Endothelial cell of umbilical vein (primary cell): Measurements from ENCODE around the gene ZDHHC6. TPM values are rescaled to one million over a fixed set of nuclear protein-coding genes. Genes with fewer than 3 reads are reported as not detected.

Experiments
- BruUV-seq: library from RNA; stranded (reverse); fragments of 400-500 nt; replicated peaks from 2 replicates; lab custom pipeline; 2021; lab: Mats Ljungman, UMichigan
- CTCF ChIA-PET: fragments of 300-600, 350-600 bp; sonication (Branson Sonifier 250); formaldehyde crosslinking; loops from one replicate; lab custom pipeline; 2021; ENCODE audit warnings: antibody characterized with exemption, inconsistent platforms; lab: Charles Lee
- POLR2A ChIA-PET: fragments of 300-600, 350-600 bp; sonication (Branson Sonifier 250); formaldehyde crosslinking; loops from one replicate; lab custom pipeline; 2021; ENCODE audit warnings: antibody characterized with exemption, inconsistent platforms; lab: Charles Lee
- DNase-seq: peaks from one replicate; pipeline ENCODE4 v3.0.0-alpha.2; 2011; ENCODE audit warnings: low read depth, low spot score
- FAIRE-seq: peaks from 2 replicates; lab custom pipeline; 2011; peaks lifted over from hg19 to GRCh38; lab: Jason Lieb, UNC
- H2AFZ ChIP-seq: 2 replicates; pipeline ENCODE4 v1.6.0; 2012; ENCODE audit warnings: low read depth, low read length, control low read depth, inconsistent platforms
- H3K27ac ChIP-seq: 2 replicates; pipeline ENCODE4 v1.5.1; 2011; ENCODE audit warnings: low read depth, mild to moderate bottlenecking, control low read depth, low read length, moderate library complexity; ENCODE audit not compliant: insufficient read depth
- H3K27me3 ChIP-seq, 2 experiments: 2 replicates each; pipeline versions ENCODE4 v1.6.0 to v1.6.1; 2011; ENCODE audit warnings: low read length in 2 of 2, mixed read lengths in 1 of 2; ENCODE audit not compliant: control insufficient read depth in 2 of 2, insufficient read depth in 2 of 2
- H3K36me3 ChIP-seq, 2 experiments: 2 replicates in 1 of 2; 3 replicates in 1 of 2; pipeline ENCODE4 v1.5.1; 2011; ENCODE audit warnings: low read length in 2 of 2, mild to moderate bottlenecking in 1 of 2, moderate library complexity in 1 of 2; ENCODE audit not compliant: control insufficient read depth in 2 of 2, insufficient read depth in 2 of 2; ENCODE audit errors: extremely low read depth in 1 of 2
- H3K4me1 ChIP-seq: 3 replicates; pipeline ENCODE4 v1.5.1; 2011; ENCODE audit warnings: mild to moderate bottlenecking, low read length; ENCODE audit not compliant: control insufficient read depth, insufficient read depth; ENCODE audit errors: extremely low read depth
- H3K4me2 ChIP-seq: 2 replicates; pipeline ENCODE4 v1.6.1; 2011; ENCODE audit warnings: low read length, control low read depth, mixed read lengths; ENCODE audit not compliant: insufficient read depth
- H3K4me3 ChIP-seq, 3 experiments: fragments of 200-600 bp in 1 of 3; sonication (generic), shearing (Covaris generic) in 1 of 3; replicated peaks in 1 of 3; 2 replicates each; pipeline ENCODE4 v1.5.1; 2011 to 2016; ENCODE audit warnings: control low read depth in 3 of 3, low read length in 3 of 3, mild to moderate bottlenecking in 2 of 3, inconsistent platforms in 1 of 3, low read depth in 1 of 3, moderate library complexity in 1 of 3; ENCODE audit not compliant: insufficient read depth in 1 of 3
- H3K79me2 ChIP-seq: 2 replicates; pipeline ENCODE4 v1.6.0; 2012; ENCODE audit warnings: low read length, inconsistent platforms; ENCODE audit not compliant: control insufficient read depth, insufficient read depth
- H3K9ac ChIP-seq: replicated peaks from 2 replicates; pipeline ENCODE3; 2011; ENCODE audit warnings: low read length, control low read depth; ENCODE audit not compliant: insufficient read depth; ENCODE audit errors: extremely low read depth
- H3K9me1 ChIP-seq: replicated peaks from 3 replicates; pipeline ENCODE4 v1.6.0; 2011; ENCODE audit warnings: mild to moderate bottlenecking, low read length; ENCODE audit not compliant: control insufficient read depth, insufficient read depth; ENCODE audit errors: extremely low read depth
- H3K9me3 ChIP-seq: replicated peaks from 2 replicates; pipeline ENCODE4 v1.5.1; 2012; ENCODE audit warnings: low read length, inconsistent platforms; ENCODE audit not compliant: control insufficient read depth, insufficient read depth
- H4K20me1 ChIP-seq: replicated peaks from 2 replicates; pipeline ENCODE3; 2011; ENCODE audit warnings: mild to moderate bottlenecking, low read length; ENCODE audit not compliant: control insufficient read depth, insufficient read depth; ENCODE audit errors: extremely low read depth
- CTCF ChIP-seq, 2 donors: IDR thresholded peaks; 1 replicate in 1 of 2; 2 replicates in 1 of 2; pipeline ENCODE4 v1.5.1; 2011; ENCODE audit warnings: low read length in 2 of 2, mild to moderate bottlenecking in 2 of 2, moderate library complexity in 2 of 2, control low read depth in 1 of 2, inconsistent platforms in 1 of 2, low read depth in 1 of 2; ENCODE audit not compliant: insufficient read depth in 1 of 2; ENCODE audit errors: extremely low read depth in 1 of 2
- EZH2 ChIP-seq: IDR thresholded peaks from 2 replicates; pipeline ENCODE4 v1.6.1; 2012; ENCODE audit warnings: borderline replicate concordance, low read depth, mild to moderate bottlenecking, moderate library complexity, low read length, inconsistent platforms; ENCODE audit not compliant: severe bottlenecking
- FOS ChIP-seq: IDR thresholded peaks from 2 replicates; pipeline ENCODE4 v1.6.1; 2011; ENCODE audit warnings: mild to moderate bottlenecking, low read length, moderate library complexity, borderline replicate concordance; ENCODE audit not compliant: insufficient read depth
- GATA2 ChIP-seq: IDR thresholded peaks from 2 replicates; pipeline ENCODE4 v1.7.0; 2011; ENCODE audit warnings: low read depth, mild to moderate bottlenecking, moderate library complexity, mixed read lengths, low read length; ENCODE audit not compliant: insufficient read length, insufficient read depth
- JUN ChIP-seq: IDR thresholded peaks from 2 replicates; pipeline ENCODE4 v1.6.1; 2011; ENCODE audit warnings: borderline replicate concordance, low read depth; ENCODE audit not compliant: insufficient read length, insufficient read depth
- MAX ChIP-seq: IDR thresholded peaks from 2 replicates; pipeline ENCODE4 v1.6.1; 2011; ENCODE audit not compliant: insufficient read depth, insufficient read length
- MYC ChIP-seq: IDR thresholded peaks from one replicate; pipeline ENCODE4 v1.6.1; 2011; ENCODE audit warnings: mild to moderate bottlenecking, low read depth, low read length
- POLR2A ChIP-seq: IDR thresholded peaks from 2 replicates; pipeline ENCODE4 v1.6.1; 2012; ENCODE audit warnings: low read depth, mild to moderate bottlenecking, control low read depth, low read length
- POLR2AphosphoS5 ChIP-seq: IDR thresholded peaks from 2 replicates; pipeline ENCODE4 v1.6.1; 2012; ENCODE audit warnings: low read depth, mild to moderate bottlenecking, control low read depth, low read length, moderate library complexity; ENCODE audit not compliant: insufficient read depth
- dilution Hi-C: fragments of 300-500 bp; cut with MboI; formaldehyde crosslinking; loops from one replicate; pipeline ENCODE4 v1.15.0; 2019; ENCODE audit warnings: low sequenced_read_pairs; ENCODE audit not compliant: extremely low pct_ligation_motif_present
- intact Hi-C: fragments of 100-400 bp; cut with micrococcal nuclease; formaldehyde crosslinking; loops from one replicate; pipeline ENCODE4 v1.10.0; 2022
- polyA plus RNA-seq, 4 experiments: library from polyadenylated mRNA; depleted of rRNA in 3 of 4; stranded (reverse) in 3 of 4; unstranded in 1 of 4; fragments of >200 nt; gene quantifications; 2 replicates each; pipeline versions ENCODE4 v1.2.1 to v1.2.3, GENCODE V29; 2011 to 2012; ENCODE audit warnings: missing spikeins in 1 of 4
- total RNA-seq: library from RNA; stranded (reverse); gene quantifications from 2 replicates; pipeline ENCODE4 v1.2.3, GENCODE V29; 2021

ZDHHC6 gene
- total and polyA plus RNA-seq, 2 donors (not counting 3 experiments of a cell fraction or from before 2014, with no cell fraction given): 21.6 to 41.9 TPM

GRCh38 chr10:112461029-112461887, 14.5 kb upstream of the ZDHHC6 start:
- ChIA-PET CTCF (interaction anchor here (3.2 kb wide), 1 partner anchor 11 kb away, joined by 20 read pairs; no protein-coding TSS in a partner anchor), POLR2A (no interaction called here)
- H3K9me1 ChIP-seq: no peaks in the 10 kb centered on the region
- H3K9ac ChIP-seq: no peak overlapping the region
- TF ChIP-seq MAX (no peak), POLR2A (no peak), GATA2 (no peak), FOS (no peak), CTCF (IDR thresholded peaks at IDR 0.05; ENCODE audit: extremely low read depth in 1 of 2, insufficient read depth in 1 of 2, low read depth in 1 of 2, low read length in 2 of 2) (no peak), EZH2 (no peak), JUN (no peak), MYC (no peak), POLR2AphosphoS5 (no peak)
- DNase-seq (peak; percentile 13), FAIRE-seq (no peak)
- dilution Hi-C loops (no loop called here), intact Hi-C loops (no loop called here)
- H4K20me1 ChIP-seq: no peaks in the 10 kb centered on the region
- no peak overlapping the region for H3K4me2 ChIP-seq
- no peaks in the 10 kb centered on the region for H3K9me3 ChIP-seq
- no peaks in the 10 kb centered on the region for H3K4me1 ChIP-seq
- H3K27ac ChIP-seq: peak overlapping the region; percentile 58
- H3K4me3 ChIP-seq: no peak overlapping the region
- no peak overlapping the region for H2AFZ ChIP-seq
- TSS peak; percentile 26 for BruUV-seq
- no peaks in the 10 kb centered on the region for H3K27me3 ChIP-seq
- peaks cover 5 to 9% of the 10 kb centered on the region in 2 experiments for H3K36me3 ChIP-seq
- peaks cover 2% of the 10 kb centered on the region for H3K79me2 ChIP-seq
